SH-SY5Y (cell line): ENCODE data around the gene CD70.

ENCODE experiments used
- GATA2 ChIP-seq: IDR thresholded peaks from 2 replicates; pipeline ENCODE4 v1.6.1; 2011; ENCODE audit warnings: mild to moderate bottlenecking, low read depth, low read length
- GATA3 ChIP-seq: IDR thresholded peaks from 2 replicates; pipeline ENCODE4 v1.6.1; 2011; ENCODE audit warnings: low read depth, mild to moderate bottlenecking, low read length, moderate library complexity

DNA sequence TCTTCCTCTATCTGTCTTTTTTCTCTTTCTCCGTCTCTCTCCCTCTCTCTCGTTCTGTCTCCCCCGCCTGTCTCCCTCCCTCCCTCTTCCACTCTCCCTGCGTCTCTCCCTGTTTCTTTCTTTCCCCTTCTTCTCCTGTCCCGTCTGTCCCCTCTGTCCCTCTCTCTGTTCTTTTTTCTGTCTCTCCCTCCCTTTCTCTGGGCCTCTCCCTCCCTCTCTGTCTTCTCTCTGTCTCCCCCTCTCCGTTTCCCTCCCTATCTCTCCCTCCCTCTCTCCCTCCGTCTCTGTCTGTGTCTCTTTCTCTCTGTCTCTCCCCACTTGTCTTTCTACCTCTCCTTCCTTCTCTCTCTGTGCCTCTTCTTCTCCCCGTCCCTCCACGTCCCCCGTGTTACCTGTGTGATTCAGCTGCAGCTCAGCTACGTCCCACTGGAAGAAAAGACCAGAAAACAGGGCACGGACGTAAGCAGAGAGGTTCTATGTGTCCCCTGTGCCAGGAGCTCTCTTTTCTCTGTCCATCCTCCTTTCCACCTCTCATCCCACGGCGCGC, 1.2 kb downstream of the CD70 start:
- TF ChIP-seq GATA2: no peak
- TF ChIP-seq GATA3: no peak
